Ishikawa (cell line): ENCODE results near the gene NRG2.

ENCODE experiments used
- CREB1 ChIP-seq: IDR thresholded peaks from 2 replicates; pipeline ENCODE4 v1.6.1; 2012; ENCODE audit warnings: low read depth
- REST ChIP-seq: IDR thresholded peaks from 2 replicates; pipeline ENCODE4 v1.6.1; 2012; ENCODE audit warnings: low read depth, mild to moderate bottlenecking
- TAF1 ChIP-seq: IDR thresholded peaks from 2 replicates; pipeline ENCODE4 v1.6.1; 2012; ENCODE audit warnings: low read depth, mild to moderate bottlenecking

- TF ChIP-seq CREB1 (no peak), TAF1 (no peak), REST (no peak)
Measured at GRCh38 chr5:140083650-140084049, 40.6 kb upstream of the NRG2 start.
